Right lobe of liver (tissue), 6 donors: ENCODE measurements around the gene DNM3. TPM values are rescaled to one million over a fixed set of nuclear protein-coding genes. Genes with fewer than 3 reads are reported as not detected.
"Not testable (repeated sequence)": the region's sequence is repeated elsewhere in the genome, so short reads cannot be mapped to it uniquely, and the experiment has no call there.

Source experiments
- ATAC-seq, 4 donors: fragments of 200-7000 bp; cut with Tn5 transposase; one replicate each; pipeline ENCODE4 v1.9.1; 2020; ENCODE audit warnings: mild to moderate bottlenecking in 4 of 4, moderate library complexity in 4 of 4
- DNase-seq, 3 donors: peaks; one replicate each; pipeline ENCODE4 v3.0.0-alpha.2; 2020
- H3K27ac ChIP-seq, 3 donors: fragments of 200-600 bp; one replicate each; pipeline ENCODE4 v1.8.0; 2022
- H3K27me3 ChIP-seq, 2 donors: fragments of 200-600 bp; one replicate each; pipeline ENCODE4 v1.8.0; 2022
- H3K36me3 ChIP-seq, 4 donors: fragments of 200-600 bp; sonication (generic) in 1 of 4; one replicate each; pipeline versions ENCODE4 v1.5.1 to v1.8.0; 2017 to 2022; ENCODE audit warnings: control low read depth in 1 of 4
- H3K4me1 ChIP-seq, 4 donors: fragments of 200-600 bp; sonication (generic) in 1 of 4; one replicate each; pipeline versions ENCODE4 v1.5.1 to v1.8.0; 2017 to 2022; ENCODE audit warnings: control low read depth in 1 of 4
- H3K4me3 ChIP-seq, 3 donors: fragments of 200-600 bp; one replicate each; pipeline ENCODE4 v1.8.0; 2022
- H3K9me3 ChIP-seq, 4 donors: fragments of 200-600 bp; sonication (generic) in 1 of 4; one replicate each; pipeline versions ENCODE4 v1.5.1 to v1.8.0; 2017 to 2022; ENCODE audit warnings: control low read depth in 1 of 4
- CTCF ChIP-seq, 4 donors: fragments of 200-600 bp in 3 of 4; fragments of 450-650 bp in 1 of 4; IDR thresholded peaks; one replicate each; pipeline versions ENCODE4 v1.5.1 to v1.8.0; 2016 to 2022; ENCODE audit warnings: antibody characterized with exemption in 4 of 4, mild to moderate bottlenecking in 2 of 4
- POLR2A ChIP-seq: fragments of 450-650 bp; IDR thresholded peaks from one replicate; pipeline ENCODE4 v1.6.1; 2017; ENCODE audit warnings: antibody characterized with exemption, mild to moderate bottlenecking
- WGBS: methylation state at CpG from one replicate; pipeline ENCODE4 v1.1.6; 2018; ENCODE audit warnings: low coverage, low lambda C conversion rate; ENCODE audit not compliant: insufficient coverage; ENCODE audit errors: missing lambda C conversion rate; 5-methylcytosine and 5-hydroxymethylcytosine counted together
- intact Hi-C, 2 donors: fragments of 100-400 bp; cut with DNase I; formaldehyde crosslinking; loops; one replicate each; pipeline versions ENCODE4 v1.11.2 to v1.14.1; 2022
- total RNA-seq, 6 experiments: library from RNA; depleted of rRNA in 2 of 6; stranded (reverse); fragments of >200 nt in 2 of 6; fragmentation: NEBNext Ultra II Directional in 3 of 6; extraction: Animal tissue kit (Norgen Biotek cat#: 25700) in 3 of 6; gene quantifications; one replicate each; pipeline versions ENCODE4 v1.1.0 to v1.2.4, GENCODE V29; 2016 to 2023
- donor health status: DM: no; HTN: yes; CAD: no.
- donor health status: DM: no; HTN: no; CAD: no.
- donor health status: DM: no; HTN: no; CAD: no.
- donor health status: DM: no; HTN: yes; CAD: no.
- donor health status: DM: no; HTN: yes; CAD: no.

Gene DNM3
- total RNA-seq, 6 experiments from 2014 or later: 0.29 to 0.92 (median 0.43) TPM

DNA sequence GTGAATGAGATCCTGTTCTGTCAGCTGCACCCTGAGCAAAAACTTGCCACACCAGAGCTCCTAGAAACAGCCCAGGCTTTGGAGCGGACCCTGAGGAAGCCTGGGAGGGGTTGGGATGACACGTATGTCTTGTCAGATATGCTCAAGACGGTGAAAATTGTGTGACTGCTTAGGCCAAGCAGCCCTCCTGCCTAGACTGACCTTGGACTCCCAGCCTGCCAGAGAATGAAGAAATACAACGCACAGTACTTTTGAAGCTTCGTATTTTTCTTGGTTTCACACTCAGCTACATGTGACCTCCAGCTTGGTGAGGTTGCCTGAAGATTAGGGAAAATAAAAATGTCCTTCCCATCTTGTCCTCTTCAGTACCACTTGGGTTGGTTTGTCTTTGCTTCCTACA lies 44.7 kb upstream of the DNM3 start:
- TF ChIP-seq CTCF (IDR thresholded peaks at IDR 0.05): no peak
- TF ChIP-seq POLR2A: no peak
- no CpG with 5 or more reads among the region's 5 CpGs for WGBS
- ATAC-seq: no peak
- H3K27ac ChIP-seq: no peak overlapping the region
- no peak for DNase-seq
- H3K4me1 ChIP-seq: peaks cover 0 to 3% (median 0%) of the 10 kb centered on the region in 4 donors
- H3K9me3 ChIP-seq: no peaks in the 10 kb centered on the region
- H3K27me3 ChIP-seq: no peaks in the 10 kb centered on the region
- intact Hi-C loops: no loop called here
- H3K4me3 ChIP-seq: no peak overlapping the region
- H3K36me3 ChIP-seq: peaks cover 0 to 47% (median 12%) of the 10 kb centered on the region in 4 donors

DNA sequence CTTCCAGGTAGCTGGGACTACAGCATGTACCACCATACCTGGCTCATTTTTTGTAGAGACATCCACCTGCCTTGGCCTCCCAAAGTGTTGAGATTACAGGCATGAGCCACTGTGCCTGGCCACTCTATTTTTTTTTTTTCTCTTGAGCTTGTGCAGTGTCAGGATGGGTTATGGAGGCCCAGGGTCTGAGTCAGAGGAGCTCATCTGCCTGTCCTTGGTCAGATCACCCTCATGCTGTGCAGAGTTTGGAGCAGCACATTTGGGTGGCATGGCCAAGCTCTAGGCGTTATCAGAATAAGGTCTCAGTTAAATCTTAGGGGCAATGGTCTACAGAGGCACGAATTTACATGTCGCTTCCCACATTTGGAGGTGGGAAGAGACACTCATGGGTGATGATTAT lies 43.0 kb upstream of the DNM3 start:
- intact Hi-C loops: no loop called here
- H3K27ac ChIP-seq: no peak overlapping the region
- ATAC-seq: no peak
- H3K4me3 ChIP-seq: no peak overlapping the region
- DNase-seq: no peak
- H3K36me3 ChIP-seq: peaks cover 0 to 30% (median 6%) of the 10 kb centered on the region in 4 donors
- H3K9me3 ChIP-seq: no peaks in the 10 kb centered on the region
- WGBS: 97% methylated on average over 3 of the region's 3 CpGs
- TF ChIP-seq POLR2A (no peak), CTCF (IDR thresholded peaks at IDR 0.05) (no peak)
- peaks cover 0 to 3% (median 0%) of the 10 kb centered on the region in 4 donors for H3K4me1 ChIP-seq
- no peaks in the 10 kb centered on the region for H3K27me3 ChIP-seq

GRCh38 chr1:171798765-171799164 lies 42.5 kb upstream of the DNM3 start:
- intact Hi-C loops: no loop called here
- TF ChIP-seq CTCF (IDR thresholded peaks at IDR 0.05): no peak
- TF ChIP-seq POLR2A: no peak
- Histone ChIP-seq H3K4me3 (no peak overlapping the region), H3K9me3 (no peaks in the 10 kb centered on the region), H3K27ac (no peak overlapping the region), H3K36me3 (peaks cover 0 to 25% (median 6%) of the 10 kb centered on the region in 4 donors), H3K27me3 (no peaks in the 10 kb centered on the region), H3K4me1 (peaks cover 0 to 3% (median 0%) of the 10 kb centered on the region in 4 donors)
- ATAC-seq (no peak), DNase-seq (no peak)
- 97% methylated on average over 3 of the region's 3 CpGs for WGBS

DNA sequence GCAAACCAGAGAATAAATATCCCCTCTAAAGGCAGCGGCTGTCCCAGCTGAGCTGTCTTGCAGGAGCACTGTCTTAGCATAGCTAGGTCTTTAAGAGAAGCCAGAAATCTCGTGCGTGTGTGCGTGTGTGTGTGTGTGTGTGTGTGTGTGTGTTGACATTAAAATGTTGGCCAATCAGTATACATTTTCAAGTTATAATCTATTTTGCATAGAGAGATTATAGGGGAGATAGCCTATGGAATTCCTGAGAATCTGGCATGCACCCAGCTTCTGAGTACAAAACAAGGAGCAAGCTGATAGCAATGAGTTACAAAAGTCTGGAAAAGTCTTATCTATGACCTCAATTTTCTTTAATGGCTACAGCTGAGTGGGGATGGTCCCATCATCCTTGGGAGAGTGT lies 42.1 kb upstream of the DNM3 start:
- Histone ChIP-seq H3K27ac (no peak overlapping the region), H3K36me3 (peaks cover 0 to 23% (median 6%) of the 10 kb centered on the region in 4 donors), H3K4me1 (peaks cover 0 to 3% (median 0%) of the 10 kb centered on the region in 4 donors), H3K4me3 (no peak overlapping the region), H3K27me3 (no peaks in the 10 kb centered on the region), H3K9me3 (no peaks in the 10 kb centered on the region)
- DNase-seq: no peak
- intact Hi-C loops: no loop called here
- 45% methylated on average over 4 of the region's 4 CpGs for WGBS
- no peak for ATAC-seq
- TF ChIP-seq CTCF (IDR thresholded peaks at IDR 0.05) (no peak), POLR2A (no peak)

GRCh38 chr1:171799698-171800097 lies 41.6 kb upstream of the DNM3 start:
- not testable (repeated sequence) for H3K4me1 ChIP-seq, H3K27me3 ChIP-seq, DNase-seq, H3K27ac ChIP-seq, H3K9me3 ChIP-seq, ATAC-seq, H3K4me3 ChIP-seq
- H3K36me3 ChIP-seq: peaks cover 0 to 17% (median 4%) of the 10 kb centered on the region in 4 donors
- intact Hi-C loops: loop anchor here in 1 of 2 donors (5.0 kb wide), 1 partner anchor 183 kb away; no protein-coding TSS in a partner anchor
- WGBS: 100% methylated on average over 1 of the region's 2 CpGs
